NCI-H345 treated with DMSO at 0.1 percent for 48 hours (cell line): Measurements from ENCODE around the gene HS6ST3.
"Not testable (repeated sequence)": the region's sequence is repeated elsewhere in the genome, so short reads cannot be mapped to it uniquely, and the experiment has no call there.

Source experiments
- DNase-seq: peaks from one replicate; lab custom pipeline; 2025; ENCODE audit not compliant: unreplicated experiment; lab: John Stamatoyannopoulos, UW

Gene HS6ST3

DNA sequence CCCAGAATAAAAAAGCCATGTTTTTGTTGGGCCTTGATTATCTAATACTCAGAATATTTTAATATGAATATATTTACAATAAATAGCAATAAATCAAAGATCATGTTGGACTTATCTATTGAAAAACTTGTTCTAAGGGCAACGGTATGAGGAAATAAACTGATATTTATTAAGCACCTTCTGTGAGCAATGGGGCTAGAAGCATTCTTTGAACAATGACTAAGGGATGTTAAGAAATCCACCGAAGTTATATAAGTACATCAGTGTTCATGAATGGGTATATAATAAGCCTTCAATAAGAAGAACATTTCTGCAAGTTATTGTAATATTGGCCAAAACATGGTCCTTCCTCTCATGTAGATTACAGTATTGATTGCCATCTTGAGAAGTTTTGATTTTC lies 682.5 kb downstream of the HS6ST3 start:
- no peak for DNase-seq

GRCh38 chr13:96778302-96778701 lies 688.4 kb downstream of the HS6ST3 start:
- DNase-seq: not testable (repeated sequence)

GRCh38 chr13:96779691-96780090 lies 689.8 kb downstream of the HS6ST3 start:
- no peak for DNase-seq

GRCh38 chr13:96780105-96780504 lies 690.2 kb downstream of the HS6ST3 start:
- no peak for DNase-seq

- DNase-seq: no peak
Observed at GRCh38 chr13:96781141-96781540, 691.2 kb downstream of the HS6ST3 start.

GRCh38 chr13:96782186-96782585 lies 692.3 kb downstream of the HS6ST3 start:
- no peak for DNase-seq

- DNase-seq: no peak
Observed at GRCh38 chr13:96783057-96783456, 693.1 kb downstream of the HS6ST3 start.

GRCh38 chr13:96783511-96783910 lies 693.6 kb downstream of the HS6ST3 start:
- DNase-seq: no peak

DNA sequence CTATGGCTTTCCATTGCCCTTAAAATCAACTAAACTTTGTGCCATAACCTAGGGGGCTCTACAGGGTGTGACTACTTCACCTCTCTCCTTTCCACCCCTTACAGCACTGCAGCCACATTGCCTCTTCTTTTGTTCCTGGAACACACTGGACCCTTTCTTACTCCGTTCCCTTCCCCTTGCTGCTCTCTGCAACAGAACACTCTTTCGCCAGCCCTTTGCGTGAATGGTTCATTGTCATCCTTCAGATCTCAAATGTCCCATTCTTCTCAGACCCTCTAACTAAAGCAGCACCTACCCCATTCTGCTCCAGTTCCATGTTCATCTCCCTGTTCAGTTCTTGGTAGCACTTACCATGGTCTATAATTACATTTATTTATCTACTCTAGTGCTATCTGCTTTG lies 696.1 kb downstream of the HS6ST3 start:
- no peak for DNase-seq

DNA sequence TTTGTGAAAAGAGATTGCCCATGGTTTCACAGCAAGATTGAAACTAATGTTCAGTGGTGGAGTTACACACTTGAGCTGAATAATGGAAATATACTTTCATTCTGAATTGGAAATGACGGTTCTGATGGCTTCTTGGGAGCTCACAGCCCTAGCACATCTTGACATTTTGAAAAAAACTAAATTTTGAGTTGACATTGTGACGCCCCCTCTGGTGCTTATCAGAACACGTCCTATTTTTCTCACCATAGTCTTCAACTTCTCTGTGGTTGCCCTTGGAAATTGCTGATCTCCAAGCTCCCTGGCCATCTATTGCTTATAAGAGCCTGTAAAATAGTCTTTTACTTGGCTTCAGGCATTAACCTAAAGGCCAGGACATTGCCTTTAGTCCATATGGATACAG lies 702.3 kb downstream of the HS6ST3 start:
- no peak for DNase-seq

- no peak for DNase-seq
Observed at GRCh38 chr13:96792736-96793403, 703.0 kb downstream of the HS6ST3 start.

DNA sequence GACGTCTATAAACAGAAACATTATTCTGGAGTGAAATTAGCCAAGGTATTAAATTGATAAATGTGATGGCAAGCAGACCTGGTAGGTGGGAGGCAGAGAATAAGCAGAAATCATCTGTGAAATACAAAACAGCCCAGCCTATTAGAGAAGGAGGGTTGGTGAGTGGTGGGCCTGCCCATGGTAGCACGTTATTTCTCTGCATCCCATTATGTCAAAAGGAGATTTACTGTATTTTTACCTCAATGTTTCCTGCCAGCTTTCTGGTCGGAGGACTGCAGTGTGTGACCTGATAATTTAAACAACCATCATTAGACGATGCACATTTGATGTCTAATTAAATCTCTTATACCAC lies 703.5 kb downstream of the HS6ST3 start:
- DNase-seq: no peak

GRCh38 chr13:96794669-96795068 lies 704.8 kb downstream of the HS6ST3 start:
- DNase-seq: no peak

GRCh38 chr13:96795670-96796069 lies 705.8 kb downstream of the HS6ST3 start:
- no peak for DNase-seq

- DNase-seq: no peak
Observed at GRCh38 chr13:96796091-96796633, 706.3 kb downstream of the HS6ST3 start.

GRCh38 chr13:96797136-96797535 lies 707.2 kb downstream of the HS6ST3 start:
- no peak for DNase-seq

DNA sequence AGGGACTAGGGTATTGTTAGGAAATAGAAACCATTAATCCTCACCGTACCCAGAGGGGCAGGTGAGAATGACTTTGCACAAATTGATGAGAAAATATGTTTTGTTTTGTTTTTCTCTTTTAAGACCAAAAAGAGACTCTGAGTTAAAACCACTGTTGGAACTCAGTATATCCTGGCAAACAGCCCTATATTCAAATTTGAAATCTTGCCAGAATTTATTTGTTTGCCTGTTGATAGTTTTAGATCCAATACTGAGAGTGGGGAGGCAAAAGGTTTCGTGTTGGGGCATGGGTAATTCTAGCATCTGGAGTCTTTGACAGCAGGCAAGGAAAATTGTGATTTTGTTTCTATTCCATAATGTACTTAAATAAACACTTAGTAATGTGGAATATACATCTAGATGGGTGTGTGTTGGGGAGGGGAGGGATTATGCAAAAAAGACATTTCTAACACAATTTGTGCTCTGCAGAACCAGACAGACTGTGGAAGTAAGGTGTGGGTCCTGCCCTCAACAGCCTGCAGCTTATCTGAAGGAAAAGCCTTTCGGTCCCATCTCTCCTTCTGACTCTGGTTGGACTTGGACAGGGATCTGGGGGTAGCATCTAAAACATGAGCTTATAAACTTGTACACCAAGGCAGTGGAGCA lies 713.7 kb downstream of the HS6ST3 start:
- DNase-seq: no peak

- DNase-seq: no peak
Observed at GRCh38 chr13:96804174-96804573, 714.3 kb downstream of the HS6ST3 start.

GRCh38 chr13:96806746-96807145 lies 716.8 kb downstream of the HS6ST3 start:
- no peak for DNase-seq

DNA sequence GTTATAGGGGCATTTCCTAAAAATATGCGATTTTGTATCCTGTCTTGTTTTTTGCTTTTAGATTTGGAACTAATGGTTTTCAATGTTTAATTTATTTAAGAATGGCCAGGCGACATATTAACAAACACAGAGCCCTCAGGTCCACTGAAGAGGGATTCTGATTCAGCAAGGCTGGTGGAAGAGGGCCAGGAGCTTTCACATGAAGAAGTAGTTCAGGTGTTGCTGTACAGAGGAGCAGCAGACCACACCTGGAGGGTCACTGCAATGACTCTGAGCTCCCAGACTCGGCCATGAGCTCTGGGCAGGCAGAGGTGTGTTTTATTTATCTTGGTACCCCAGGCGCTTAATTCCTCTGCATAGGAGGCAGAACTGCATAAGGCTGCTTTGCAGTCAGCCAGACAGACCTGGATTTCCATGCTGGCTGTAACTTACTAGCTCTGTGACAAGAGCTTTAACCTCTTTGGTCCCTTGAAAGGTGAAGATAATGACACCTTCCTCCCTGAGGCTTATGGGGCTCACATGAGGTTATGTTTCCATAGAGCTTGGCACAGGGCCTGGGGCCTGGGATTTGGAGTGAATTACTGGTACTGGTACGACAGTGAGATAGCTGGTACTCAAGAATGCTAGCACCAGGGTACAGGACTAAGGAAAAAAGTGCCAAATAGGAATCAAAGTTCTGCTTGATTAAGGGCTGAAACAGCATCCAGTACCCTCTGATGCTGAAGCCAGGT lies 719.6 kb downstream of the HS6ST3 start:
- DNase-seq: no peak

- no peak for DNase-seq
Observed at GRCh38 chr13:96810104-96810503, 720.2 kb downstream of the HS6ST3 start.

- no peak for DNase-seq
Observed at GRCh38 chr13:96811049-96811448, 721.1 kb downstream of the HS6ST3 start.
